ENCODE results near the gene CBY1. TPM values are rescaled to one million over a fixed set of nuclear protein-coding genes. Genes with fewer than 3 reads are reported as not detected.

CBY1 gene
- total and polyA plus RNA-seq, 2 donors (not counting 1 experiment from before 2014, with no cell fraction given): 6.0 to 20.7 TPM

- peaks cover 5 to 83% of the 10 kb centered on the region in 2 experiments for H3K36me3 ChIP-seq (replicated peaks in 1 of 2; ENCODE audit: control extremely low read depth in 1 of 2, control insufficient read depth in 1 of 2, extremely low read depth in 1 of 2, insufficient read depth in 2 of 2, low read length in 1 of 2)
- Mint-ChIP-seq H3K9me3 (ENCODE audit: insufficient read depth) (no peaks in the 10 kb centered on the region), H3K4me1 (peaks cover 2% of the 10 kb centered on the region), H3K27ac (no peak overlapping the region), H3K27me3 (no peaks in the 10 kb centered on the region), H3K4me3 (no peak overlapping the region)
- no peaks in the 10 kb centered on the region for H3K27me3 ChIP-seq (replicated peaks in 1 of 4; ENCODE audit: control extremely low read depth in 1 of 4, control insufficient read depth in 3 of 4, insufficient read depth in 4 of 4, low read length in 3 of 4)
- no peak overlapping the region for H2AFZ ChIP-seq (ENCODE audit: insufficient read depth, low read depth, low read length, poor library complexity, severe bottlenecking)
- H3K4me1 ChIP-seq (ENCODE audit: control insufficient read depth in 2 of 2, insufficient read depth in 2 of 2, low read length in 2 of 2): no peaks in the 10 kb centered on the region
- 100% methylated on average over 6 of the region's 7 CpGs for WGBS (ENCODE audit: insufficient coverage)
- no peak overlapping the region for H3K27ac ChIP-seq (ENCODE audit: low read length in 2 of 2)
- TF ChIP-seq CTCF (IDR thresholded peaks at IDR 0.05) (no peak), EZH2 (IDR thresholded peaks at IDR 0.05; ENCODE audit: borderline replicate concordance, insufficient read depth, low read depth, low read length, poor library complexity, severe bottlenecking) (no peak)
- no peaks in the 10 kb centered on the region for H3K9me3 ChIP-seq (ENCODE audit: control extremely low read depth in 1 of 3, control insufficient read depth in 2 of 3, insufficient read depth in 1 of 3, low read length in 2 of 3)
- peaks cover 39% of the 10 kb centered on the region for H4K20me1 ChIP-seq (ENCODE audit: control insufficient read depth, insufficient read depth, low read length, poor library complexity, severe bottlenecking)
- peaks cover 32% of the 10 kb centered on the region for H3K79me2 ChIP-seq (ENCODE audit: control insufficient read depth, insufficient read depth, low read length)
- no peak overlapping the region for H3K9ac ChIP-seq (ENCODE audit: low read length)
- POLR2A ChIA-PET: no interaction called here
- ATAC-seq (ENCODE audit: low read depth) (no peak), DNase-seq (no peak)
- no peak overlapping the region for H3K4me3 ChIP-seq (ENCODE audit: control extremely low read depth in 1 of 5, extremely low read depth in 1 of 5, insufficient read depth in 1 of 5, low read depth in 2 of 5, low read length in 4 of 5)
- H3K4me2 ChIP-seq (replicated peaks; ENCODE audit: low read depth, low read length, poor library complexity, severe bottlenecking): no peak overlapping the region
- intact Hi-C loops (cut with micrococcal nuclease): no loop called here
- CTCF ChIA-PET: interaction anchor here (0.7 to 1.7 kb wide), 4 partner anchors 11 to 45 kb away, joined by 3 to 5 read pairs (median 4); no protein-coding TSS in a partner anchor
These were observed 65.1 kb downstream of the CBY1 start for GRCh38 chr22:38721551-38721950.

Other genes starting within 250 kb of the CBY1 start
- not detected in 2 replicates for gene KCNJ4, start 201.4 kb upstream of the CBY1 start, total RNA-seq
- gene KCNJ4, start 201.4 kb upstream of the CBY1 start, polyA plus RNA-seq: not detected in 2 replicates
- gene KDELR3, start 188.5 kb upstream of the CBY1 start, total RNA-seq: not detected in 2 replicates
- gene KDELR3, start 188.5 kb upstream of the CBY1 start, polyA plus RNA-seq: 0.16 TPM in 1 of 2 replicates, not detected in the other
- gene DDX17, start 150.3 kb upstream of the CBY1 start, total RNA-seq: 936 and 967 TPM in 2 replicates
- gene DDX17, start 150.3 kb upstream of the CBY1 start, polyA plus RNA-seq: 754 and 1,009 TPM in 2 replicates
- gene DMC1, start 86.5 kb upstream of the CBY1 start, total RNA-seq: 0.22 and 0.64 TPM in 2 replicates
- gene DMC1, start 86.5 kb upstream of the CBY1 start, polyA plus RNA-seq: not detected in 2 replicates
- gene FAM227A, start 246 bp upstream of the CBY1 start, total RNA-seq: 0.57 and 1.1 TPM in 2 replicates
- 0.04 and 0.07 TPM in 2 replicates for gene FAM227A, start 246 bp upstream of the CBY1 start, polyA plus RNA-seq
- gene TOMM22, start 25.3 kb downstream of the CBY1 start, total RNA-seq: 47.6 and 48.2 TPM in 2 replicates
- 21.5 and 26.6 TPM in 2 replicates for gene TOMM22, start 25.3 kb downstream of the CBY1 start, polyA plus RNA-seq
- 88.2 and 94.8 TPM in 2 replicates for gene JOSD1, start 44.3 kb downstream of the CBY1 start, total RNA-seq
- gene JOSD1, start 44.3 kb downstream of the CBY1 start, polyA plus RNA-seq: 78.7 and 144 TPM in 2 replicates
- gene GTPBP1, start 49.3 kb downstream of the CBY1 start, total RNA-seq: 174 and 175 TPM in 2 replicates
- 77.8 and 105 TPM in 2 replicates for gene GTPBP1, start 49.3 kb downstream of the CBY1 start, polyA plus RNA-seq
- gene SUN2, start 99.4 kb downstream of the CBY1 start, total RNA-seq: 305 and 322 TPM in 2 replicates
- gene SUN2, start 99.4 kb downstream of the CBY1 start, polyA plus RNA-seq: 224 and 229 TPM in 2 replicates
- 9.0 and 10.3 TPM in 2 replicates for gene DNAL4, start 137.5 kb downstream of the CBY1 start, total RNA-seq
- gene DNAL4, start 137.5 kb downstream of the CBY1 start, polyA plus RNA-seq: 9.0 and 9.9 TPM in 2 replicates
- gene NPTXR, start 187.4 kb downstream of the CBY1 start, total RNA-seq: 0.68 and 0.71 TPM in 2 replicates
- gene NPTXR, start 187.4 kb downstream of the CBY1 start, polyA plus RNA-seq: 0.16 and 0.17 TPM in 2 replicates
- 55.1 and 57.6 TPM in 2 replicates for gene CBX6, start 215.6 kb downstream of the CBY1 start, total RNA-seq
- 14.9 and 15.2 TPM in 2 replicates for gene CBX6, start 215.6 kb downstream of the CBY1 start, polyA plus RNA-seq

Measured in B cell (primary cell).